SU-DHL-6 (cell line): Measurements from ENCODE around the gene MS4A4A.

Experiments used
- H2AFZ ChIP-seq: fragments of 200-600 bp; sonication (generic); 2 replicates; pipeline ENCODE4 v1.6.1; 2014; ENCODE audit warnings: low read depth, mild to moderate bottlenecking, moderate library complexity, mixed read lengths, antibody characterized with exemption, low read length; ENCODE audit not compliant: severe bottlenecking
- H3F3A ChIP-seq: fragments of 200-600 bp; shearing (Covaris generic); 2 replicates; pipeline ENCODE4 v1.6.0; 2016; ENCODE audit warnings: antibody characterized with exemption, mild to moderate bottlenecking; ENCODE audit not compliant: insufficient read depth
- H3K27ac ChIP-seq: fragments of 200-600 bp; sonication (generic); 2 replicates; pipeline ENCODE4 v1.5.1; 2016; ENCODE audit warnings: low read depth, mild to moderate bottlenecking, low read length, moderate library complexity, mixed read lengths
- H3K27me3 ChIP-seq: fragments of 200-600 bp; sonication (generic), shearing (Covaris generic); 2 replicates; pipeline ENCODE4 v1.6.0; 2014; ENCODE audit warnings: mild to moderate bottlenecking, low read length
- H3K36me3 ChIP-seq: fragments of 200-600 bp; sonication (generic); 2 replicates; pipeline ENCODE4 v1.6.1; 2014; ENCODE audit warnings: mild to moderate bottlenecking, low read length, mixed read lengths
- H3K4me2 ChIP-seq: fragments of 300-600, 200-600 bp; shearing (Covaris generic), sonication (generic); 2 replicates; pipeline ENCODE4 v1.6.0; 2014; ENCODE audit warnings: low read length, low read depth, mild to moderate bottlenecking; ENCODE audit not compliant: poor library complexity, severe bottlenecking
- H3K4me3 ChIP-seq: fragments of 200-600 bp; sonication (generic); 2 replicates; pipeline ENCODE4 v1.5.1; 2014; ENCODE audit warnings: antibody characterized with exemption, low read length, mild to moderate bottlenecking, mixed read lengths; ENCODE audit not compliant: insufficient read depth, poor library complexity, severe bottlenecking
- H3K79me2 ChIP-seq: fragments of 200-600 bp; sonication (generic); 2 replicates; pipeline ENCODE4 v1.6.1; 2014; ENCODE audit warnings: mild to moderate bottlenecking, low read length, moderate library complexity; ENCODE audit not compliant: insufficient read depth
- H3K9ac ChIP-seq: fragments of 200-600 bp; sonication (generic); 2 replicates; pipeline ENCODE4 v1.7.0; 2014; ENCODE audit warnings: mild to moderate bottlenecking, low read length
- H3K9me2 ChIP-seq: fragments of 200-600 bp; sonication (generic); replicated peaks from 2 replicates; pipeline ENCODE4 v1.6.1; 2014; ENCODE audit warnings: low read length; ENCODE audit not compliant: insufficient read depth
- H3K9me3 ChIP-seq: fragments of 200-600 bp; sonication (generic); 2 replicates; pipeline ENCODE4 v1.6.1; 2014; ENCODE audit warnings: low read length, mixed read lengths; ENCODE audit not compliant: insufficient read depth
- H4K20me1 ChIP-seq: fragments of 200-600 bp; sonication (generic); 2 replicates; pipeline ENCODE4 v1.6.1; 2014; ENCODE audit warnings: low read depth, mild to moderate bottlenecking, antibody characterized with exemption, low read length, moderate library complexity, mixed read lengths
- CTCF ChIP-seq: fragments of 200-600 bp; sonication (generic); IDR thresholded peaks from one replicate; pipeline ENCODE4 v1.5.1; 2017; ENCODE audit warnings: antibody characterized with exemption, mild to moderate bottlenecking, low read length, moderate library complexity; ENCODE audit not compliant: insufficient read depth, poor library complexity, severe bottlenecking
- EZH2phosphoT487 ChIP-seq: fragments of 200-600 bp; sonication (generic), shearing (Covaris generic); conservative IDR thresholded peaks from 2 replicates; pipeline ENCODE4 v1.6.1; 2018; ENCODE audit warnings: mild to moderate bottlenecking, antibody characterized with exemption, low read length, moderate library complexity, mixed read lengths

The MS4A4A gene

GRCh38 chr11:60326955-60327354 lies 46.5 kb downstream of the MS4A4A start, which contains the start of gene MS4A6E:
TSS of gene MS4A6E (plus strand) at chr11:60327255. CDS start at chr11:60334896, 7,641 bp downstream.
- Histone ChIP-seq H3K27ac (no peak within 1 kb of the TSS), H3K27me3 (no peaks in the 10 kb centered on the region), H3K4me2 (no peak within 1 kb of the TSS), H3K4me3 (no peak within 1 kb of the TSS), H3K9me3 (no peaks in the 10 kb centered on the region; the same call in 1 of the 2 replicates), H3K79me2 (no peaks in the 10 kb centered on the region), H3K9me2 (no peaks in the 10 kb centered on the region), H3F3A (no peaks in the 10 kb centered on the region), H3K9ac (no peak within 1 kb of the TSS), H3K36me3 (no peaks in the 10 kb centered on the region), H2AFZ (no peak within 1 kb of the TSS), H4K20me1 (no peaks in the 10 kb centered on the region)
- TF ChIP-seq CTCF: no peak
- no peak for TF ChIP-seq EZH2phosphoT487

- Histone ChIP-seq H3K9me3 (no peaks in the 10 kb centered on the region; the same call in 1 of the 2 replicates), H3K9ac (no peak overlapping the region), H3K79me2 (no peaks in the 10 kb centered on the region), H3K27me3 (no peaks in the 10 kb centered on the region), H3K9me2 (no peaks in the 10 kb centered on the region), H2AFZ (no peak overlapping the region), H3K4me2 (no peak overlapping the region), H3K4me3 (no peak overlapping the region), H3K36me3 (no peaks in the 10 kb centered on the region), H4K20me1 (no peaks in the 10 kb centered on the region), H3K27ac (no peak overlapping the region), H3F3A (no peaks in the 10 kb centered on the region)
- no peak for TF ChIP-seq EZH2phosphoT487
- no peak for TF ChIP-seq CTCF
These were observed 48.0 kb downstream of the MS4A4A start for GRCh38 chr11:60328460-60328859.

GRCh38 chr11:60332846-60333245 lies 52.4 kb downstream of the MS4A4A start:
- H3K36me3 ChIP-seq: no peaks in the 10 kb centered on the region
- no peak overlapping the region for H3K4me3 ChIP-seq
- H3K9me3 ChIP-seq: no peaks in the 10 kb centered on the region
- no peak overlapping the region for H3K4me2 ChIP-seq
- H3K27ac ChIP-seq: no peak overlapping the region
- no peaks in the 10 kb centered on the region for H3K9me2 ChIP-seq
- no peaks in the 10 kb centered on the region for H3F3A ChIP-seq
- H3K9ac ChIP-seq: no peak overlapping the region
- H3K79me2 ChIP-seq: no peaks in the 10 kb centered on the region
- H2AFZ ChIP-seq: no peak overlapping the region
- H3K27me3 ChIP-seq: no peaks in the 10 kb centered on the region
- TF ChIP-seq EZH2phosphoT487 (no peak), CTCF (no peak)
- no peaks in the 10 kb centered on the region for H4K20me1 ChIP-seq
